HEK293 (cell line): ENCODE measurements around the gene UCKL1.

Experiments
- AEBP2 ChIP-seq: fragments of 450-650 bp; formaldehyde crosslinking; IDR thresholded peaks from 2 replicates; pipeline ENCODE4 v1.5.1; 2016; ENCODE audit warnings: missing biosample characterization, missing genetic modification characterization, borderline replicate concordance
- CTCF ChIP-seq: fragments of 450-650 bp; formaldehyde crosslinking; IDR thresholded peaks from 2 replicates; pipeline ENCODE4 v1.5.1; 2016; ENCODE audit warnings: missing biosample characterization, missing genetic modification characterization
- KLF10 ChIP-seq: fragments of 450-650 bp; IDR thresholded peaks from 2 replicates; pipeline ENCODE4 v1.5.1; 2018; ENCODE audit warnings: missing biosample characterization, mild to moderate bottlenecking, missing genetic modification characterization
- KLF16 ChIP-seq: fragments of 450-650 bp; formaldehyde crosslinking; IDR thresholded peaks from 2 replicates; pipeline ENCODE4 v1.5.1; 2017; ENCODE audit warnings: missing biosample characterization, missing genetic modification characterization
- MEIS1 ChIP-seq: sonication (generic); formaldehyde crosslinking; IDR thresholded peaks from 2 replicates; pipeline ENCODE4 v1.8.1; 2022; ENCODE audit warnings: missing genetic modification reagents, mild to moderate bottlenecking, borderline replicate concordance
- SP7 ChIP-seq: fragments of 450-650 bp; formaldehyde crosslinking; IDR thresholded peaks from 2 replicates; pipeline ENCODE4 v1.5.1; 2016; ENCODE audit warnings: missing biosample characterization, missing genetic modification characterization
- YY1 ChIP-seq: fragments of 450-650 bp; formaldehyde crosslinking; IDR thresholded peaks from 2 replicates; pipeline ENCODE4 v1.5.1; 2018; ENCODE audit warnings: missing biosample characterization, missing genetic modification characterization
- ZBTB10 ChIP-seq: fragments of 450-650 bp; formaldehyde crosslinking; IDR thresholded peaks from 2 replicates; pipeline ENCODE4 v1.5.1; 2016; ENCODE audit warnings: missing biosample characterization, missing genetic modification characterization
- ZBTB20 ChIP-seq: fragments of 450-650 bp; formaldehyde crosslinking; IDR thresholded peaks from 2 replicates; pipeline ENCODE4 v1.5.1; 2016; ENCODE audit warnings: missing biosample characterization, missing genetic modification characterization
- ZFHX2 ChIP-seq: fragments of 450-650 bp; formaldehyde crosslinking; conservative IDR thresholded peaks from 2 replicates; pipeline ENCODE4 v1.5.1; 2016; ENCODE audit warnings: missing biosample characterization, missing genetic modification characterization
- ZFP41 ChIP-seq: fragments of 450-650 bp; formaldehyde crosslinking; IDR thresholded peaks from 2 replicates; pipeline ENCODE4 v1.5.1; 2016; ENCODE audit warnings: missing biosample characterization, missing genetic modification characterization, borderline replicate concordance
- ZNF114 ChIP-seq: fragments of 450-650 bp; formaldehyde crosslinking; IDR thresholded peaks from 2 replicates; pipeline ENCODE4 v1.5.0; 2017; ENCODE audit warnings: missing biosample characterization, missing genetic modification characterization
- ZNF155 ChIP-seq: fragments of 450-650 bp; formaldehyde crosslinking; IDR thresholded peaks from 2 replicates; pipeline ENCODE4 v1.5.1; 2016; ENCODE audit warnings: missing biosample characterization, missing genetic modification characterization
- ZNF19 ChIP-seq: fragments of 450-650 bp; formaldehyde crosslinking; IDR thresholded peaks from 2 replicates; pipeline ENCODE4; 2016; ENCODE audit warnings: missing biosample characterization, missing genetic modification characterization, low read depth
- ZNF239 ChIP-seq: fragments of 450-650 bp; formaldehyde crosslinking; IDR thresholded peaks from 2 replicates; pipeline ENCODE4 v1.5.1; 2016; ENCODE audit warnings: missing biosample characterization, missing genetic modification characterization
- ZNF248 ChIP-seq: fragments of 450-650 bp; formaldehyde crosslinking; IDR thresholded peaks from 2 replicates; pipeline ENCODE4 v1.5.1; 2017; ENCODE audit warnings: missing biosample characterization, missing genetic modification characterization
- ZNF341 ChIP-seq: fragments of 450-650 bp; formaldehyde crosslinking; IDR thresholded peaks from 2 replicates; pipeline ENCODE4; 2016; ENCODE audit warnings: low read depth, missing biosample characterization, missing genetic modification characterization
- ZNF544 ChIP-seq: fragments of 450-650 bp; formaldehyde crosslinking; IDR thresholded peaks from 2 replicates; pipeline ENCODE4 v1.5.0; 2017; ENCODE audit warnings: missing biosample characterization, missing genetic modification characterization
- ZNF580 ChIP-seq: fragments of 450-650 bp; formaldehyde crosslinking; IDR thresholded peaks from 2 replicates; pipeline ENCODE4 v1.5.1; 2016; ENCODE audit warnings: missing biosample characterization, missing genetic modification characterization
- ZNF596 ChIP-seq: fragments of 450-650 bp; IDR thresholded peaks from 2 replicates; pipeline ENCODE4 v1.5.0; 2018; ENCODE audit warnings: missing biosample characterization, mild to moderate bottlenecking, missing genetic modification characterization, moderate library complexity
- ZNF600 ChIP-seq: fragments of 450-650 bp; formaldehyde crosslinking; IDR thresholded peaks from 2 replicates; pipeline ENCODE4 v1.5.1; 2016; ENCODE audit warnings: missing biosample characterization, missing genetic modification characterization
- ZNF629 ChIP-seq: fragments of 450-650 bp; formaldehyde crosslinking; IDR thresholded peaks from 2 replicates; pipeline ENCODE4 v1.5.1; 2017; ENCODE audit warnings: missing biosample characterization, missing genetic modification characterization
- ZNF658 ChIP-seq: fragments of 450-650 bp; formaldehyde crosslinking; IDR thresholded peaks from 2 replicates; pipeline ENCODE4; 2016; ENCODE audit warnings: missing biosample characterization, missing genetic modification characterization
- ZNF670 ChIP-seq: fragments of 450-650 bp; formaldehyde crosslinking; IDR thresholded peaks from 2 replicates; pipeline ENCODE4 v1.5.1; 2016; ENCODE audit warnings: missing biosample characterization, missing genetic modification characterization, low read depth
- ZNF830 ChIP-seq: fragments of 450-650 bp; IDR thresholded peaks from 2 replicates; pipeline ENCODE4 v1.5.0; 2018; ENCODE audit warnings: missing biosample characterization, missing genetic modification characterization, low read depth, mild to moderate bottlenecking, moderate library complexity
- ZNF837 ChIP-seq: fragments of 450-650 bp; formaldehyde crosslinking; IDR thresholded peaks from 2 replicates; pipeline ENCODE4 v1.5.1; 2016; ENCODE audit warnings: missing biosample characterization, missing genetic modification characterization
- ZSCAN23 ChIP-seq: fragments of 450-650 bp; formaldehyde crosslinking; IDR thresholded peaks from 2 replicates; pipeline ENCODE4 v1.5.1; 2016; ENCODE audit warnings: missing biosample characterization, missing genetic modification characterization
- ZSCAN4 ChIP-seq: fragments of 450-650 bp; formaldehyde crosslinking; IDR thresholded peaks from 2 replicates; pipeline ENCODE4 v1.5.1; 2017; ENCODE audit warnings: missing biosample characterization, missing genetic modification characterization
- ZSCAN5A ChIP-seq: fragments of 450-650 bp; formaldehyde crosslinking; IDR thresholded peaks from 2 replicates; pipeline ENCODE4 v1.5.1; 2016; ENCODE audit warnings: missing biosample characterization, missing genetic modification characterization
- ZXDB ChIP-seq: fragments of 450-650 bp; formaldehyde crosslinking; IDR thresholded peaks from 2 replicates; pipeline ENCODE4 v1.5.1; 2016; ENCODE audit warnings: missing biosample characterization, missing genetic modification characterization
- TF ChIP-seq, protein P1 (sequence below): fragments of 450-650 bp; formaldehyde crosslinking; IDR thresholded peaks from 2 replicates; pipeline ENCODE4 v1.5.1; 2016; ENCODE audit warnings: missing biosample characterization, missing genetic modification characterization

UCKL1 gene

GRCh38 chr20:63957004-63957689, 931 bp upstream of the UCKL1 start (continued):
- TF ChIP-seq AEBP2 (tag by site-specific recombination) (no peak), ZNF248 (tag by site-specific recombination) (no peak), ZNF19 (tag by site-specific recombination) (no peak), YY1 (tag by site-specific recombination) (no peak), ZNF837 (tag by site-specific recombination) (no peak), ZNF629 (tag by site-specific recombination) (no peak), ZSCAN4 (no peak), ZSCAN23 (tag by site-specific recombination) (no peak; the same call in 1 of the 2 replicates), KLF16 (tag by site-specific recombination) (0 out of 2 replicates have a peak, but pooled peaks have one; percentile 24), ZBTB10 (tag by site-specific recombination) (peak; percentile 64; the same call in 1 of the 2 replicates), KLF10 (tag by site-specific recombination) (peak; percentile 39; the same call in 1 of the 2 replicates), ZNF658 (tag by site-specific recombination) (no peak), MEIS1 (CRISPR knock-in tag) (no peak), ZNF239 (tag by site-specific recombination) (no peak), ZSCAN5A (tag by site-specific recombination) (no peak), ZNF114 (tag by site-specific recombination) (no peak), ZNF830 (tag by site-specific recombination) (no peak), ZFHX2 (tag by site-specific recombination) (peak; percentile 32; the same call in 1 of the 2 replicates), ZXDB (tag by site-specific recombination) (peak; percentile 20), ZNF341 (tag by site-specific recombination) (peak; percentile 99), ZNF596 (tag by site-specific recombination) (no peak), CTCF (peak; percentile 51; the same call in 1 of the 2 replicates), ZFP41 (tag by site-specific recombination) (no peak), ZNF600 (tag by site-specific recombination) (peak; percentile 55; the same call in 1 of the 2 replicates), ZNF670 (tag by site-specific recombination) (no peak), ZNF155 (tag by site-specific recombination) (no peak), ZNF580 (tag by site-specific recombination) (no peak), ZNF544 (tag by site-specific recombination) (no peak), ZBTB20 (peak; percentile 95), SP7 (tag by site-specific recombination) (peak; percentile 18; the same call in 1 of the 2 replicates)
- TF ChIP-seq, protein P1, sequence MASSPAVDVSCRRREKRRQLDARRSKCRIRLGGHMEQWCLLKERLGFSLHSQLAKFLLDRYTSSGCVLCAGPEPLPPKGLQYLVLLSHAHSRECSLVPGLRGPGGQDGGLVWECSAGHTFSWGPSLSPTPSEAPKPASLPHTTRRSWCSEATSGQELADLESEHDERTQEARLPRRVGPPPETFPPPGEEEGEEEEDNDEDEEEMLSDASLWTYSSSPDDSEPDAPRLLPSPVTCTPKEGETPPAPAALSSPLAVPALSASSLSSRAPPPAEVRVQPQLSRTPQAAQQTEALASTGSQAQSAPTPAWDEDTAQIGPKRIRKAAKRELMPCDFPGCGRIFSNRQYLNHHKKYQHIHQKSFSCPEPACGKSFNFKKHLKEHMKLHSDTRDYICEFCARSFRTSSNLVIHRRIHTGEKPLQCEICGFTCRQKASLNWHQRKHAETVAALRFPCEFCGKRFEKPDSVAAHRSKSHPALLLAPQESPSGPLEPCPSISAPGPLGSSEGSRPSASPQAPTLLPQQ (tag by site-specific recombination), result peak; percentile 16; the same call in 1 of the 2 replicates
